B cell (primary cell): ENCODE data around the gene RANBP10. TPM values are rescaled to one million over a fixed set of nuclear protein-coding genes. Genes with fewer than 3 reads are reported as not detected.

ENCODE experiments used
- ATAC-seq: fragments of 200-7000 bp; cut with Tn5 transposase; one replicate; pipeline ENCODE4 v1.10.0; 2021; ENCODE audit warnings: low read depth, mild to moderate bottlenecking, moderate number of reproducible peaks, moderate library complexity
- CTCF ChIA-PET: fragments of 350-600 bp; sonication (Branson Sonifier 250); formaldehyde crosslinking; loops from one replicate; lab custom pipeline; 2021; ENCODE audit warnings: antibody characterized with exemption, inconsistent platforms; lab: Charles Lee
- POLR2A ChIA-PET: fragments of 350-600 bp; sonication (Branson Sonifier 250); formaldehyde crosslinking; loops from one replicate; lab custom pipeline; 2021; ENCODE audit warnings: antibody characterized with exemption; lab: Charles Lee
- DNase-seq: peaks from one replicate; pipeline ENCODE4 v3.0.0; 2013
- H2AFZ ChIP-seq: 2 replicates; pipeline ENCODE4 v1.6.1; 2012; ENCODE audit warnings: mild to moderate bottlenecking, low read depth, low read length; ENCODE audit not compliant: insufficient read depth, poor library complexity, severe bottlenecking
- H3K27ac ChIP-seq, 2 donors: 1 replicate in 1 of 2; 2 replicates in 1 of 2; pipeline ENCODE4 v1.5.1; 2012 to 2013; ENCODE audit warnings: low read length in 2 of 2, mild to moderate bottlenecking in 2 of 2, moderate library complexity in 1 of 2
- H3K27me3 ChIP-seq, 4 experiments: fragments of 200-600 bp in 1 of 4; sonication (generic) in 1 of 4; replicated peaks in 1 of 4; 1 replicate in 2 of 4; 2 replicates in 2 of 4; pipeline versions ENCODE4 v1.6.1 to v1.7.0; 2013 to 2016; ENCODE audit warnings: low read length in 3 of 4, mild to moderate bottlenecking in 2 of 4, mixed read lengths in 1 of 4, moderate library complexity in 1 of 4; ENCODE audit not compliant: insufficient read depth in 4 of 4, control insufficient read depth in 3 of 4; ENCODE audit errors: control extremely low read depth in 1 of 4
- H3K36me3 ChIP-seq, 2 experiments: replicated peaks in 1 of 2; 1 replicate in 1 of 2; 2 replicates in 1 of 2; pipeline versions ENCODE4 v1.6.1 to v1.7.1; 2013; ENCODE audit warnings: low read length in 1 of 2; ENCODE audit not compliant: insufficient read depth in 2 of 2, control insufficient read depth in 1 of 2; ENCODE audit errors: control extremely low read depth in 1 of 2, extremely low read depth in 1 of 2
- H3K4me1 ChIP-seq, 2 donors: fragments of 200-600 bp in 1 of 2; sonication (generic) in 1 of 2; 1 replicate in 1 of 2; 2 replicates in 1 of 2; pipeline versions ENCODE4 v1.5.1 to v1.6.1; 2013 to 2017; ENCODE audit warnings: low read length in 2 of 2; ENCODE audit not compliant: control insufficient read depth in 2 of 2, insufficient read depth in 2 of 2
- H3K4me2 ChIP-seq: replicated peaks from 2 replicates; pipeline ENCODE3; 2012; ENCODE audit warnings: mild to moderate bottlenecking, low read depth, low read length; ENCODE audit not compliant: poor library complexity, severe bottlenecking
- H3K4me3 ChIP-seq, 5 experiments: fragments of 200-600 bp in 1 of 5; sonication (generic) in 1 of 5; 1 replicate in 3 of 5; 2 replicates in 2 of 5; pipeline versions ENCODE4 v1.5.1 to v1.7.0; 2011 to 2016; ENCODE audit warnings: low read length in 4 of 5, mild to moderate bottlenecking in 4 of 5, low read depth in 2 of 5, control low read depth in 1 of 5, moderate library complexity in 1 of 5; ENCODE audit not compliant: insufficient read depth in 1 of 5; ENCODE audit errors: control extremely low read depth in 1 of 5, extremely low read depth in 1 of 5
- H3K79me2 ChIP-seq: fragments of 200-600 bp; sonication (generic); one replicate; pipeline ENCODE4 v1.6.0; 2016; ENCODE audit warnings: low read length; ENCODE audit not compliant: control insufficient read depth, insufficient read depth
- H3K9ac ChIP-seq: fragments of 200-600 bp; sonication (generic); 2 replicates; pipeline ENCODE4 v1.6.1; 2017; ENCODE audit warnings: mild to moderate bottlenecking, low read length, moderate library complexity
- H3K9me3 ChIP-seq, 3 donors: one replicate each; pipeline versions ENCODE4 v1.6.1 to v1.7.1; 2013; ENCODE audit warnings: low read length in 2 of 3; ENCODE audit not compliant: control insufficient read depth in 2 of 3, insufficient read depth in 1 of 3; ENCODE audit errors: control extremely low read depth in 1 of 3
- H4K20me1 ChIP-seq: 2 replicates; pipeline ENCODE4 v1.6.0; 2012; ENCODE audit warnings: mild to moderate bottlenecking, low read length; ENCODE audit not compliant: insufficient read depth, control insufficient read depth, poor library complexity, severe bottlenecking
- H3K27ac Mint-ChIP-seq: one replicate; pipeline ENCODE4 v1.8.0; 2021; ENCODE audit warnings: mixed read lengths
- H3K27me3 Mint-ChIP-seq: one replicate; pipeline ENCODE4 v1.8.0; 2021; ENCODE audit warnings: mixed read lengths
- H3K4me1 Mint-ChIP-seq: one replicate; pipeline ENCODE4 v1.8.0; 2021; ENCODE audit warnings: mixed read lengths
- H3K4me3 Mint-ChIP-seq: one replicate; pipeline ENCODE4 v1.8.0; 2021; ENCODE audit warnings: mixed read lengths
- H3K9me3 Mint-ChIP-seq: one replicate; pipeline ENCODE4 v1.8.0; 2022; ENCODE audit warnings: mixed read lengths; ENCODE audit not compliant: insufficient read depth
- EZH2 ChIP-seq: IDR thresholded peaks from 2 replicates; pipeline ENCODE4 v1.6.1; 2012; ENCODE audit warnings: borderline replicate concordance, low read depth, mild to moderate bottlenecking, moderate library complexity, low read length; ENCODE audit not compliant: insufficient read depth, poor library complexity, severe bottlenecking
- WGBS: methylation state at CpG from one replicate; pipeline ENCODE4 v1.1.5; 2013; ENCODE audit warnings: missing lambda C conversion rate; ENCODE audit not compliant: insufficient coverage; 5-methylcytosine and 5-hydroxymethylcytosine counted together
- intact Hi-C: fragments of 100-400 bp; cut with micrococcal nuclease; formaldehyde crosslinking; loops from one replicate; pipeline ENCODE4 v1.10.0; 2022
- polyA plus RNA-seq: library from polyadenylated mRNA; depleted of rRNA; stranded (reverse); fragments of >200 nt; gene quantifications from 2 replicates; pipeline ENCODE4 v1.2.3, GENCODE V29; 2012
- total RNA-seq, 2 donors: library from RNA; stranded (reverse); fragments of 120-200 nt in 1 of 2; gene quantifications; 1 replicate in 1 of 2; 2 replicates in 1 of 2; pipeline versions ENCODE4 v1.2.3 to v1.2.4, GENCODE V29; 2013 to 2022
- TF ChIP-seq, protein P1 (sequence below): fragments of 200-600 bp; IDR thresholded peaks from one replicate; pipeline ENCODE4 v1.8.0; 2022; ENCODE audit warnings: antibody characterized with exemption, mild to moderate bottlenecking

The RANBP10 gene
- total and polyA plus RNA-seq, 2 donors (not counting 1 experiment from before 2014, with no cell fraction given): 29.0 to 32.2 TPM

DNA sequence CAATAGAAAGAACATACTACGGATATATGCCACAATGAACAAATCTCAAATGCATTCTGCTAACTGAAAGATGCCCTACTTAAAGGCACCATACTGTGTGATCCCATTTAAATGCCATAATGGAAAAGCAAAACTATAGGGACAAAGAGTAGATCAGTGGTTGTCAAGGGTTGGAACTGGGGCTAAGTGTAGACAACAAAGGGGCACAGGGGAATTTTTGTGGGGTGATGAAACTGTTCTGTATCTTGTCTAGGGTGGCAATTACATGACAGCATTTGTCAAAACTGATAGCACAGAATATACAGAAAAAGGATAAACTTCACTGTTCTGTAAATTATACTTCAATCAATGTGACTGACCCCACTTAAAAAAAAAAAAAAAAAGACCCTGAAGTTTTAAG, 104.9 kb downstream of the RANBP10 start:
- no peak overlapping the region for H3K27ac ChIP-seq
- TF ChIP-seq, protein P1, sequence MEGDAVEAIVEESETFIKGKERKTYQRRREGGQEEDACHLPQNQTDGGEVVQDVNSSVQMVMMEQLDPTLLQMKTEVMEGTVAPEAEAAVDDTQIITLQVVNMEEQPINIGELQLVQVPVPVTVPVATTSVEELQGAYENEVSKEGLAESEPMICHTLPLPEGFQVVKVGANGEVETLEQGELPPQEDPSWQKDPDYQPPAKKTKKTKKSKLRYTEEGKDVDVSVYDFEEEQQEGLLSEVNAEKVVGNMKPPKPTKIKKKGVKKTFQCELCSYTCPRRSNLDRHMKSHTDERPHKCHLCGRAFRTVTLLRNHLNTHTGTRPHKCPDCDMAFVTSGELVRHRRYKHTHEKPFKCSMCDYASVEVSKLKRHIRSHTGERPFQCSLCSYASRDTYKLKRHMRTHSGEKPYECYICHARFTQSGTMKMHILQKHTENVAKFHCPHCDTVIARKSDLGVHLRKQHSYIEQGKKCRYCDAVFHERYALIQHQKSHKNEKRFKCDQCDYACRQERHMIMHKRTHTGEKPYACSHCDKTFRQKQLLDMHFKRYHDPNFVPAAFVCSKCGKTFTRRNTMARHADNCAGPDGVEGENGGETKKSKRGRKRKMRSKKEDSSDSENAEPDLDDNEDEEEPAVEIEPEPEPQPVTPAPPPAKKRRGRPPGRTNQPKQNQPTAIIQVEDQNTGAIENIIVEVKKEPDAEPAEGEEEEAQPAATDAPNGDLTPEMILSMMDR: no peak
- no peak for TF ChIP-seq EZH2
- H3K4me2 ChIP-seq: no peak overlapping the region
- Mint-ChIP-seq H3K27ac (no peak overlapping the region), H3K4me3 (no peak overlapping the region), H3K9me3 (no peaks in the 10 kb centered on the region), H3K27me3 (no peaks in the 10 kb centered on the region), H3K4me1 (peaks cover 2% of the 10 kb centered on the region)
- DNase-seq: no peak
- intact Hi-C loops: no loop called here
- no peaks in the 10 kb centered on the region for H3K4me1 ChIP-seq
- peaks cover 49% of the 10 kb centered on the region for H3K79me2 ChIP-seq
- ChIA-PET CTCF (no interaction called here), POLR2A (no interaction called here)
- no peaks in the 10 kb centered on the region for H3K27me3 ChIP-seq
- H4K20me1 ChIP-seq: no peaks in the 10 kb centered on the region
- H3K4me3 ChIP-seq: no peak overlapping the region
- H3K9ac ChIP-seq: no peak overlapping the region
- peaks cover 0 to 7% of the 10 kb centered on the region in 2 experiments for H3K36me3 ChIP-seq
- no peak for ATAC-seq
- no peak overlapping the region for H2AFZ ChIP-seq
- no CpG with 5 or more reads among the region's 1 CpG for WGBS
- peaks cover 0 to 11% (median 0%) of the 10 kb centered on the region in 3 donors for H3K9me3 ChIP-seq

DNA sequence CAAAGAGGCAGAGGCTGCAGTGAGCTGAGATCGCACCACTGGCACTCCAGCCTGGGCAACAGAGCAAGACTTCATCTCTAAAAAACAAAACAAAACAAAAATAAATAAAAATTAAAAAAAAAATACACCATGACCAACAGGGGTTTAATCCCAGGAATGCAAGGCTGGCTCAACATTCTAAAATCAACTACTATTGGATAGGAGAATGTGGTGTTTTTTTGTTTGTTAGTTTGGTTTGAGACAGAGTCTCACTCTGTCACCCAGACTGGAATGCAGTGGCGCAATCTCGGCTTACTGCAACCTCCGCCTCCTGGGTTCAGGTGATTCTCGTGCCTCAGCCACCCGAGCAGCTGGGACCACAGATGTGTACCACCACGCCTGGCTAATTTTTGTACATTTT, 107.1 kb downstream of the RANBP10 start:
- WGBS: 98% methylated on average over 6 of the region's 7 CpGs
- no peak overlapping the region for H3K27ac ChIP-seq
- peaks cover 0 to 7% of the 10 kb centered on the region in 2 experiments for H3K36me3 ChIP-seq
- H3K79me2 ChIP-seq: peaks cover 39% of the 10 kb centered on the region
- no peaks in the 10 kb centered on the region for H4K20me1 ChIP-seq
- no peak overlapping the region for H3K9ac ChIP-seq
- no peak overlapping the region for H3K4me3 ChIP-seq
- TF ChIP-seq, protein P1: no peak
- no peak for TF ChIP-seq EZH2
- intact Hi-C loops: no loop called here
- Mint-ChIP-seq H3K4me1 (no peaks in the 10 kb centered on the region), H3K9me3 (no peaks in the 10 kb centered on the region), H3K27me3 (no peaks in the 10 kb centered on the region), H3K27ac (no peak overlapping the region), H3K4me3 (no peak overlapping the region)
- H3K27me3 ChIP-seq: no peaks in the 10 kb centered on the region
- no peaks in the 10 kb centered on the region for H3K4me1 ChIP-seq
- POLR2A ChIA-PET: no interaction called here
- CTCF ChIA-PET: no interaction called here
- H2AFZ ChIP-seq: no peak overlapping the region
- ATAC-seq (no peak), DNase-seq (no peak)
- no peak overlapping the region for H3K4me2 ChIP-seq
- H3K9me3 ChIP-seq: peaks cover 0 to 11% (median 0%) of the 10 kb centered on the region in 3 donors
